GM19463 (cell line): ENCODE results near the gene THSD7A.

Source experiments
- ATAC-seq: cut with Tn5 transposase; IDR thresholded peaks from one replicate; pipeline ENCODE4 v1.9.1; 2021; ENCODE audit warnings: mild to moderate bottlenecking, moderate library complexity; ENCODE audit not compliant: unreplicated experiment

The THSD7A gene

DNA sequence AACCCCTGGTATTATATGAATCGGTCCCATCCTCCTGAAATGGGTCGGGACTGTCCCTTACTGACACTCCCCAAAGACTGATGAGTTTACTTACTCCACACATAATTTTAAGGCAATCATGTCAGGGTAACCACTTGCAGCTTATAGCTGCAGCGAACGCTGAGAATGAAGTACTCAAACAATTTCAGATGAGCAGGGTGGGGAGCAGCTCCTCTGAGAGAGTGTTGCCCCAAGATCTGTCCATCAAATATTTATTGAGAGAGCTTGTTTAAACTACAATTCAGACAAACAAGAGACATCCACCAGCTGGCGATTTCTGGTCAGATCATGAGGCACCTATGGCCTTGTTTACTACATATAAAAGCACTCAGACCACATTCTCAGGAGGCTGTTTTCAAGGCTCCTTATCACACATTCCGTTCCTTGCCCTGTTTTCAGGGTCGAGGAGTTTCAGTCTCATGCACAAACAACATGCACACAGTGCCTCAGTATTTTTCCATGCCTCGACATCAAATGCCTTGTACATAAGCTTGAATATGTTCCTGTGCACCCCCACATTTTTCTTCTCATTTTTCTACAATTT lies 80.1 kb downstream of the THSD7A start:
- no peak for ATAC-seq

DNA sequence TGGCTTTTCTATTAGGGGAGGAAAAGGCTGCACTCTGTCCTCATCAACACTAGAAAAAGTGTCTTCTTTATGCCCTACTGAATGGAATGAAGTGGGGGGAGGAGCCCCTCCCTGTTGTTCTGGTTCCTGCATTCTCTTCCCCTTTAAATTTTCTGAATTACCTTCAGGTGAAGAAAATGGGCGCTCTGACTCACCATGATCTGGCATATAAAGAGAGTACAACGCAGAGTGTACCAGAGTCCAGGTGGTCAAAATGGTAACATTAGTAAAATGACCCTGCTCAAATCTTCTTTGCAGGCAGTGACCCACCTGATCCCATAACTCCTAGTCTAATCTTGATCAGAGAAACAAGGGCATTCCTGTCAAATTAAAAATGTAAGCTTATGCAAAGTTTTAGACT lies 80.7 kb downstream of the THSD7A start:
- ATAC-seq, result no peak

DNA sequence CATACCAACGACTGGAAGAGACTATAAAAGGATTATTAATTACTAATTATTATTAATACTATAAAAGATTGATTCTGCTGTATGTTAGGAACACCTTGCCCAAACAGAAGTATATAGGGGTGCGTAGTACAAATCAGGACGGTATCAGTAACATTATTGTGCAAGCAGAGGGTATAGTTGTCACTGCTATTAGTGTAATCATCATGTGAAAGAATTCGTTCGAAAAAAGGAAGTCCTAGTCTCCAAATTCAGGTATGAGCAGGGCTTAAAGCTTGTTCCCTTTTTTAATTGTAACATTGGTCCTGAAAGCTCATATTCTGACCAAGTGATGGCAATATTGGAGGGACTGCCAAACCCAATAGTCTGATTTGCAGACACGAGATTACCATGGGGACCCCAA lies 81.8 kb downstream of the THSD7A start:
- ATAC-seq, result no peak

DNA sequence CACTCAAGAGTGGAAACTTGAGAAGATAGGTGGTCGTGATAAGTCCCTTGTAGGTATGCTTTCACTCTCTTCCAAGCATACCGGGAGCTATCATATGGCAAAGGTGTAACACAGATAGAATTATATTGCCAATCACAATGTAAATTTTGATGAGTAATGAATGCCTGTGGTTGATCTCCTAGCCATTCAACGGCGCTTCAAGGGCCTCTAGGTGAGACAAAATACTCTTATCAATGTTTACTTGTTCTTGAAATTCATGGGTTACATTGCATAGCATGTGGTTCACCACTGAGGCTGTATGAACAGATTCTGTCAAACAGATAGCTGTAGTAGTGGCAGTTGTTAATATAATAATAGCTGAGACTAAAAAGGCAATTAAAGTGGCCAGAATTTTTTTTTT lies 82.4 kb downstream of the THSD7A start:
- no peak for ATAC-seq

DNA sequence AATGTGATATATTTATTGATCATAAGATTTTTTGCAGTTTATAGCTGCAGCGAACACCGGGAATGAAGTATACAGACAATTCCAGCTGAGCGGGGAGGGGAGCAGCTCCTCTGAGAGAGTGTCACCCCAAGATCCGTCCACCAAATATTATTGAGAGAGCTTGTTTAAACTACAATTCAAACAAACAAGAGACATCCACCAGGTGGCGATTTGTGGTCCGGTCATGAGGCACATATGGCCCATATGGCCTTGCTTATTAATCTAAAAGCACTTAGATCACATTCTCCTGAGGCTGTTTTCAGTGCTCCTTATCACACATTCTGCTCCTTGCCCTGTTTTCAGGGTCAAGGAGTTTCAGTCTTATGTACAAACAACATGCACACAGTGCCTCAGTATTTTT lies 83.1 kb downstream of the THSD7A start:
- ATAC-seq, result no peak

DNA sequence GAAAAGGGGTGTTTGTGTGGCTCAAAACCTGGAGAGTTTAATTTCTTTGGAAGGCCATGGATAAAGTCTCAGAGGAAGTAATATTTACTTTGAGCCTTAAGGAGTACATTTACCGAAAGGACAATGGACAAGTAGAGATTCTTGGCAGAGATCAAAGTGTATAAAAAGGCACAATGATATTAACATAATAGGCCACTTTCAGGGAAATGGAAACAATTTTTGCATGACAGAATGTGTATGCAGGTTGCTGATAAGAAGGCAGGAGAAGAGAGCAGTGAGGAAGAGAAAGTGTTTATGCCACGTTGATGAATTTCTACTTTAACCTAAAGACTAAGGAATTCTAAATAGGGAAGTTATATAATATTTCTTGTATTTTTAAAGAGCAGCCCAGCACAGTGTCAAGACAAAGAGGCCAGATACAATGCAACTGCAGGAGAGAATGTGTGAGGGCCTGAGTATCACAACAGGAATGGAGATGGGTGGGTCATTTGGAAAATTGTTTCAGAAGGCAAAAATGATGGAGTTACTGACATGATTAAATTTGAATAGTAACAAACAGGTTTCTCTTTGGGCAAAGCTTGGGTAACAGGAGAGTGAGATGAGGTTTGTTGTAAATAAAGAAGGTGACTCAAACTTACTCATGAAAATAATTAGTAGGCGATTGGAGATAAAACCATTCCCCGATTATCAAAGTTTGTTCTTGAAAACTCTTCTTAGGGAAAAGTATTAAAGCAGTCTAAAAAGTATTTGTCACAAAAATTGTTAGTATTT lies 84.1 kb downstream of the THSD7A start:
- ATAC-seq, result no peak

DNA sequence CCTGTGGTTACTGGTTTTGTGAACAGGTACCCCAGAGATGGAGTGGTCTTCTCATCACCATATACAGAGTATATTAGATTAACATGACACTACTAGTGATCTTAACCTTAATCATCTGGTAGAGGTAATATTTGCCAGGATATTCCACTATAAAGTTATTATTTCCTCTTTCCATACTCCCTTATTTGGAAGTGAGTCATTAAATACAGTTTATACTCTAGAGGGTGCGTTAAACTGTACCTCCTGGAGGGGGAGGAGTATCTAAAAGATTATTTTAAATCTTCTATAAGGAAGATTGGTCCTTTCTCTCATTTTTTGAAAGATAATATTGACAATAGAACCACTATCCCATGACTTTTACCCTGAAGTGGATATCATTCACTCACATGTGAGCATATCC lies 85.4 kb downstream of the THSD7A start:
- ATAC-seq, result no peak

DNA sequence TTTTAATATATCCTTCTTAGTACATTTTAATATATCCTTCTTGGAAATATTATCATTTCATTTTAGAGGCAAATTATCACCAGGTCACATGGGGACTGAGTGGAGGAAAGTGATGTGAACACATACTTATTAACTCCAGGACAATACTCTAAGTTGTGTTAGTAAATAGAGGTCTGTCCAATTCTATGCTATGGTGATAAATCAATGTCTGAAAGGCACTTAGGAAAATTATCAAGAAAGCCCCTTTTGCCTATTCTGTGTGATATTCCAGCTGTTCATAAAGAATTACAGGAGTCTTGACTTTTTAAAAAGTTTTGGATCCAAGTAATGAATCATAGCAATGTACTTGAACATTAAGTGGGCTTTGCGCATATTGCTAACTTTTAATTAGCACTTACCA lies 88.5 kb downstream of the THSD7A start:
- ATAC-seq, result no peak

DNA sequence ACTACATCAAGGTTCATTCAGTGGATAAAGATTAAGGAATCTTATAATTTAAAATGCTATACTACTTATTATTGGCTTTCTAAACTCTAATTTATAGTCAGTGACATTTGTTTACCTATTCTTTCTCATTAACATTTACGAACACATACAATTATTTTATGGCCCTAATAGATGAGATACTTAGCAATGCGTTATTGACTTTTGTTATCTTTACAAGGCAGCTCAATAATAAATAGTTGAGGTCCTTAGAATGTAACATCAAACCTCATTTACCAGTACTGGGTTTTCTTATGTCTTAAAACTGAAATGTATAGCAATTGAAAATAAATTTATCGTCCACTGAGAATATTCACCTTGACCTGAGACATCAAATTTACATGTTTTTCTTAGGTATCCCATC lies 89.0 kb downstream of the THSD7A start:
- ATAC-seq, result no peak

DNA sequence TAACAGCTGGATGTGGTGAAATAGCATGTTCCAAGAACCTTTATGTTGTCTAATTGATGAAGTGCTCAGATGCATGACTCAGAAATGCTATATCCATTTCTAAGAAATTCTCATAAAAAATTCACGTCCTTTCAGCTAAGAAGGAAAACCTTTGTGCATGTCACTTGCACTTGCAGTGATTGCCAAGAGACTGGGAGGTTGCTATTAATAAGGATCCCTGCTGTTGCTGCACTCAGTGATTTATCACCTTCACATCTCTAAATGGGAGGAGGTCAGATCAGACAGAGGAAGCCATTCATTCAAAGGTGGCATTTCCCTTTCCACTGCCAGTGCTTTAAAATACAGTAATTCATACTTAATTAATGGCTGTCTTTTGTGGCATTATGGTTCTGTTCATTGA lies 89.5 kb downstream of the THSD7A start:
- no peak for ATAC-seq

DNA sequence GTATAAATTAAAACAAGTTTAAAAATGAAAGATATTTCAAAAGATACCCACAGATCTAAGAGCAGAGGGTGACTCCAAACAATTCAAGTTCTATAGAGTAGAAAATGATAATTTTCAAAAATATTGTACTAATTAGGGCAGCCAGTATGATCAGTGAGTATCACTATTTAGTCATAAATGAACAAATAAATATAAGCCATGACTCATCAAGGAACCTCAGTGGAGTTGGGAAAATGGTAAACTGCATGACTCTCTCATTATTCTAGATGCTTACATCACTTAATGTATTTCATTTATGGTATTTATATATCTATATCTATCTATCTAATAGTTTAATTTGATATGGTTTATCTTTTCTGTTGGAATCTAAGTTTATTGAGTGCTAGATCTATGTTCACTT lies 94.3 kb downstream of the THSD7A start:
- no peak for ATAC-seq

DNA sequence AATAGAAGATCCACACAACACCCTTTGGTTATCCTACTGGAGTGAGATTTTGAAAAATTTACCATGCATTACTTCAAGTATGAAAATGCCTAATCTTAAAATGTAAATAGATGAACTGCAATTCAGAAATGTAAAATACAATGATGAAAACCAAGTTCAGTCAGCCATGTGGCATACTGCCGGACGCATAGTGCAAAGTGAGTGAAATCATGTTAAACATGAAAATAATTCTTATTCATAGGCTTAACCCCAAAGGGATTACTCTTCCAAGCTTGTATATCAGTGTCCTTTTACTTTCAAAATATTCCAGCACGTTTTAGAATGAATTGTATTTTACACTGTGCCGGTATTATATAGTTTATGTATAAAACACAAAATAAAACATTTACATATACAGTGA lies 99.8 kb downstream of the THSD7A start:
- no peak for ATAC-seq

DNA sequence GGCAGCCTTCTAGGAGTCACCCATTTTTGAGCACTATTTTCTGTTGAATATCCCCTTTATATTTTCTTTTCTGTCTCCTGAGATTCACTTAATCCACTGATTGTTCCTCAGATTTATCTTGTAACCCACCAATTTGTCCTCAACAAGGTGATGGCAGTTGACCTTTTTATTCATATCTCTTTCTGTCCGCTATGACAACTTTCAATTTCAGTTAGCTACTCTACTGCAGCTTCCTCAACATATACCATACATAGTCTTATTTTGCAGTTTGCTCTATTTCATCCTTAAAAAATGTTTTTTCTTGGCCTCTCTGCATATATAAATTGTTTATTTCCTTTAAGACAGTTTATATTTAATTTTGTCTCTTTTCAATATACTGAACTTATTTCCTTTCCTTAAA lies 101.3 kb downstream of the THSD7A start:
- no peak for ATAC-seq

DNA sequence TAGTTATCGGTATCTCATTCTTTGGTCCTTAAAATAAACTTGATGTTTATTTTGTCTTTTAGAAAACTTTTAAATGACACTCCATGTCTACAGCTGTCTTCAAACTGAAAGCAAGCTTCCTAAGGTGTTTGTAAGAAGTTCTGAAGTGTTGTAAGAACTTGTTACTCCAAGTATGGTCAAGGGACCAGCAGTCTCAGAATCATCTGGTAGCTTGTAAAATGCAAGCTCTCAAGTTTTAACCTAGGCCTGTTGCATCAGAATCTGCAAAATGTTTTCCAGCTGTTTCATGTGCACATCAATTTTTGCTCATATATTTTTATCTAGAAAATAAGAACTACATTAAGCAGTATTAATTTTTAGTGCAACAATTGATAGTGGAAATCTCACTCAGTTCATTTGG lies 104.1 kb downstream of the THSD7A start:
- no peak for ATAC-seq

DNA sequence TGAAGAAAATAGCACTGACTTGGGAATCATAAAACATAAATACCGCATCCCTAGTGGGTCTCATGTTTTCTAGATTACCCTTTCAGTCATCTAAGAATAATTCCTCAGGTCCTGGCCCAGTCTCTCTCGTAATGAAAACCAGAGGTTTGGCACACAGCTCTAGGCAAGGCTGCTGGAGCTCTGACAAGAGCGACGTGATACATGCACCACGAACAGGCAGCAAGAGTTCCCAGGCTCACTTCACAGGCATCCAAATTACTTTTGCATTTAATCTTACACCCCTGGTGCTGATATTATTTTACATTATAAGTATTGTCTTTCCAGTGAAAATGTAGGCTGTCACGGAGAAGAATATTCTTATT lies 105.2 kb downstream of the THSD7A start:
- ATAC-seq, result no peak

DNA sequence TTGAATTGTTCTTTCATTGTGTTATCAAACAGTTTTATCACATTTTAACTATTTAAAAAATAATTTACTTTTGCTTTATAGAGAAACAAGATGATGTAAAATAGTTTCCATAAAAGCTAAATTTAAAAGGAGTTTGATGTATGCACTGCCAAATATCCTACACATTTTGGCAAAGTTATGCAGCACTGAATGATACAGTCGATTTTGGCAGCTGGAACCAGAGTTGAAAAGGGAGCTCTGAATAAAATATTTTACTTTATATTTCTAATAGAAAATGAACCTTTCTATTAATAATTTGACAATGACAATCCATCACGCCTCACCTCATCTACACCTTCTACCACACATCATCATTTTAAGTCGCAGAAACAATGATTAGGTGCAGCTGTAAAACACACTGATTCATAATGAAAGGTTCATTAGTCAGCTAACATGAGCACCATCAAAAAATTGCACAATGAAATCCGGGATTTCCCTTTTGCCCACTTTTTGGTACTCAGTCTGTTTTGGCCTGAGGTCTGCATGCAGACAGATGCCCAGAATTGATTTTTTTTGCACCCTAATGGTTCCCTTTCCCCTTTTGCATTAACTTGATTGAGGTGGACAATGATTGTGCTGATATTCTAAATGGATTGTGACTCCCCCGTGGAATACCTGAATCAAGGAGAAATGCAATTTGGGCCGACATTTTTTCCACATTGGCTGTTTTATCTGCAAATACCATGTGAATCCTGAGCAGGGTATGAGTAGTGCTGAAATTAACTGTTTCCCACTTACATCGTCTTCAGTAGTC lies 105.8 kb downstream of the THSD7A start:
- no peak for ATAC-seq

DNA sequence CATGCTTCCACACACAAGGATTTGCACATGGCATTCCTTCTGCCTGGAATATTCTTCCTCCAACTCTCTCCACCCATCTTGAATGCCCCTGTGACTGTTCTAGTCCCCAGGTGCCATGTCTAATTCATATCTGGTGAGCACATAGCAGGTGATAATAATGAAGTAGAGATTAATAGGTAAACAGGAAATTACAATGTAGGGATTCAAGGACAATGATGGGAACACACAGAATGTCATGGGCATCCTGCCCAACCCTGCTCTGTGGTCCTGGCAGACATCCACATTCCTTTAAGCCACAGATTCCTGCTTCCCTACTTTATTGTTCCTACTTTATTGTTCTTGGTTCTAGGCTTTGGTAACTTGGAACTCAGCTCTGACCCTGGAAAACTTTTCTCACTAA lies 115.8 kb downstream of the THSD7A start:
- ATAC-seq, result no peak

DNA sequence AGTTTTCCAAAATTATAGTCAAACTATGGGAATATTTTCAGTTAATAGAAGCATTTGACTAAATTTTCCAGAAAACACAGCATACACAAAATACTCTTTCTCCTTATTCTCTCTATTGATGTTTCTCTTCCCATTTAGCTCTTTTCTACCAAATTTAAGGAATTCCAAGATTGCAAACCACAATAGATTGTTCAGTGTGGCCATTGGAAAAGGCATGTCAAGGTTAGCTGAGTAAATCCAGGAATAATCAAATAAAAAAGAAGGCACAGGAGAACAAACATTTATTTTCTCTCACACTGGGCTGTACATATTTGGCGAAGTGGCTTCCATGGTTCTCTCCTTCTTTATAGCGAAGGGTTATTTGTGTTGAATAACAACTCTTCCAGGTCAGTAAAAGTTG lies 117.3 kb downstream of the THSD7A start:
- ATAC-seq, result no peak

DNA sequence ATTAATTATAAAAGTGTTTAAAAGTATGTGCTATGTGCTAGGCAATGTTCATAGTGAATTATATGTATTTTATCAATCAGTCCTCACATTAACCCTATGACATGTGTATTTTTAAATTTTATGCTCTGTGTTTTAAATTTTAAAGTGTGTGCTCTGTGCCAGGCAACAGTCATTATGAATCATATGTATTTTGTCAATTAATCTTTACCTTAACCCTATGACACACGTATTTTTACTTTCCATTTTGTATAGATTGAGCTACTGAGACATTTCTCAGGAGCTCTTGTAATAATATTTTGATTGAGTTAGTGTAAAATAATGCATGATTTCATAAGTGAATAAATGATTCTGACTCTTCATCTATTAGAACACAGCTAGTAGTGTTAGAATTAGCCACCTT lies 117.8 kb downstream of the THSD7A start:
- no peak for ATAC-seq

DNA sequence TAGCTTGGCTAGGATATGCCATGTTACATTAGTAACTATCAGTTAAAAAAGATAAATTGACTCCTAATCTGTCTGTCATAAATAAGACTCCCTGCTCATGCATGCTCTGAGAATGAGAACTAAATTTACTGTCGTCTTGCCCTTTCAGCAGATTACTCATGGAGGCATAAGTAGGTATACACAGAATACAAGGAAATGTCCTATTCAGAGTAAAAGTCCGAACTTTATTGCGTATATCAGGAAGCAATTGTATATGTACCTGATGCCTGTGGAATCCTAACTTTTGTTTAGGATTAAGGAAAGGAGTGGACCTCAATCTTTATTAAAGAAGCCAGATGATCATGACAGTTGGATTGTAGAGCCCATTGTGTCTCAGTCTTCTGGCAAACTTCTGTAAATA lies 118.6 kb downstream of the THSD7A start:
- ATAC-seq, result no peak

DNA sequence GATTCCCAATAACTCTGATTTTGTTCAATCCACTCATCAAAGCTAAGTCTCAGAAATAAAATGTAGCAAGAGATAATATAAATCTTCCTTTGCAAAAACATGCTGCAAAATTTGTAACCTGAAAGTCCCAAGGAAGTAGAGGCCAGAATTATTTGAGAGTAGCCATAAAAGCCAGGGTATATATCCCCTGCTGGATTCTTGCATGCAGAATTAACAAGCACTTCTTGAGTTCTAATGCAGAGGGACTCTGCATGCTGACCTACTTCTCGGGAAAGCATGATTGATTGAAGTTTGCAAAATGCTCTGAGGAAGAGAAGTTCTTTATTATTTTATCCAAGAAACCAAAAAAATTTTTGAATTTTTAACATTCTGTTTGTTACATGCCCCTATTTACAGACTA lies 121.6 kb downstream of the THSD7A start:
- ATAC-seq, result no peak

DNA sequence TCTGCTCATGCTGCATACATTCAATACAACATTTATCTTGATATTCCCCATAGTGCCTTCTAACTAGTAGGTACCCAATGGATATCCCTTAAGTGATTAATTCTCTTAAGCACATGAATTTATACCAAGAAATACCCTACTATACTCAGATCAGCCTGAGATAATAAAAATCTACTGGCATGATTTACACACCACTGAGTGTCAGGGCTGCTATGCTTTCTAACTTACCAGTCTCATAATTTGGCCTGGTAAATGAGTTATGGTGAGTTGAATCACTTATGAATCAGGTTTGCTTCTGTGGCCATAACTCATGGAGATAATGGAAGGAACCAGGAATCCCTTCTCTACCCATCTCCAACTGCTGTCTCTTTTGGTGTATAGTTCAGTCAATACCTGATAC lies 122.8 kb downstream of the THSD7A start:
- no peak for ATAC-seq
